Ectodermal cell (in vitro differentiated cells): ENCODE data around the gene RAB3GAP2.
"Not testable (repeated sequence)": the region's sequence is repeated elsewhere in the genome, so short reads cannot be mapped to it uniquely, and the experiment has no call there.

ENCODE experiments used
- H3K27ac ChIP-seq: 2 replicates; pipeline ENCODE4 v1.7.0; 2013; ENCODE audit warnings: mild to moderate bottlenecking, low read depth, low read length; ENCODE audit not compliant: insufficient read depth, poor library complexity, severe bottlenecking
- H3K27me3 ChIP-seq: 2 replicates; pipeline ENCODE4 v1.7.0; 2013; ENCODE audit warnings: mild to moderate bottlenecking, low read length; ENCODE audit not compliant: insufficient read depth, control insufficient read depth, poor library complexity, severe bottlenecking
- H3K36me3 ChIP-seq: one replicate; pipeline ENCODE4 v1.7.0; 2013; ENCODE audit warnings: low read length; ENCODE audit not compliant: control insufficient read depth, insufficient read depth
- H3K4me1 ChIP-seq: one replicate; pipeline ENCODE4 v1.7.0; 2013; ENCODE audit warnings: low read length; ENCODE audit not compliant: control insufficient read depth, insufficient read depth
- H3K4me3 ChIP-seq: 2 replicates; pipeline ENCODE4 v1.7.0; 2013; ENCODE audit warnings: low read depth, low read length, control low read depth; ENCODE audit not compliant: insufficient read depth
- H3K9me3 ChIP-seq: 2 replicates; pipeline ENCODE4 v1.7.0; 2013; ENCODE audit warnings: mild to moderate bottlenecking, low read length, moderate library complexity; ENCODE audit not compliant: control insufficient read depth
- WGBS, 2 experiments: methylation state at CpG; one replicate each; pipeline ENCODE4 v1.1.7; 2013; ENCODE audit warnings: missing lambda C conversion rate in 2 of 2; 5-methylcytosine and 5-hydroxymethylcytosine counted together

RAB3GAP2 gene

GRCh38 chr1:220241072-220241663 is 31.1 kb downstream of the RAB3GAP2 start:
- no peaks in the 10 kb centered on the region for H3K27me3 ChIP-seq
- no peaks in the 10 kb centered on the region for H3K4me1 ChIP-seq
- no peak overlapping the region for H3K4me3 ChIP-seq
- WGBS, 2 experiments, result 83% methylated on average over 1 of the region's 2 CpGs; no CpG with 5 or more reads in 1 of the 2 experiments
- no peaks in the 10 kb centered on the region for H3K9me3 ChIP-seq
- no peaks in the 10 kb centered on the region for H3K36me3 ChIP-seq
- H3K27ac ChIP-seq, result no peak overlapping the region

GRCh38 chr1:220239966-220240365 is 32.3 kb downstream of the RAB3GAP2 start:
- Histone ChIP-seq H3K9me3 (no peaks in the 10 kb centered on the region), H3K4me3 (no peak overlapping the region), H3K4me1 (no peaks in the 10 kb centered on the region), H3K27me3 (no peaks in the 10 kb centered on the region), H3K27ac (no peak overlapping the region), H3K36me3 (no peaks in the 10 kb centered on the region)
- 98 to 100% methylated on average over 3 of the region's 3 CpGs for WGBS, 2 experiments

- Histone ChIP-seq H3K27me3 (no peaks in the 10 kb centered on the region), H3K27ac (no peak overlapping the region), H3K36me3 (no peaks in the 10 kb centered on the region), H3K9me3 (no peaks in the 10 kb centered on the region), H3K4me3 (no peak overlapping the region), H3K4me1 (no peaks in the 10 kb centered on the region)
- 94 to 96% methylated on average over 4 of the region's 5 CpGs for WGBS, 2 experiments
Observed at GRCh38 chr1:220239213-220239612, 33.0 kb downstream of the RAB3GAP2 start.

- 91 to 94% methylated on average over 8 to 9 of the region's 9 CpGs for WGBS, 2 experiments
- H3K36me3 ChIP-seq, H3K27ac ChIP-seq, H3K4me3 ChIP-seq, H3K9me3 ChIP-seq, H3K27me3 ChIP-seq, H3K4me1 ChIP-seq: not testable (repeated sequence)
Observed at GRCh38 chr1:220236278-220236677, 36.0 kb downstream of the RAB3GAP2 start.

GRCh38 chr1:220235462-220235861 is 36.8 kb downstream of the RAB3GAP2 start:
- Histone ChIP-seq H3K27me3 (no peaks in the 10 kb centered on the region), H3K27ac (no peak overlapping the region), H3K4me1 (no peaks in the 10 kb centered on the region), H3K4me3 (no peak overlapping the region), H3K36me3 (no peaks in the 10 kb centered on the region), H3K9me3 (no peaks in the 10 kb centered on the region)
- no CpG with 5 or more reads among the region's 1 CpG for WGBS, 2 experiments

- Histone ChIP-seq H3K27ac (no peak overlapping the region), H3K4me3 (no peak overlapping the region), H3K27me3 (no peaks in the 10 kb centered on the region), H3K9me3 (no peaks in the 10 kb centered on the region), H3K4me1 (no peaks in the 10 kb centered on the region), H3K36me3 (no peaks in the 10 kb centered on the region)
- 95 to 100% methylated on average over 3 of the region's 3 CpGs for WGBS, 2 experiments
Observed at GRCh38 chr1:220233927-220234326, 38.3 kb downstream of the RAB3GAP2 start.

- WGBS, 2 experiments, result 85 to 93% methylated on average over 2 of the region's 2 CpGs
- Histone ChIP-seq H3K27ac (no peak overlapping the region), H3K36me3 (no peaks in the 10 kb centered on the region), H3K4me1 (no peaks in the 10 kb centered on the region), H3K27me3 (no peaks in the 10 kb centered on the region), H3K4me3 (no peak overlapping the region), H3K9me3 (no peaks in the 10 kb centered on the region)
Observed at GRCh38 chr1:220229771-220230170, 42.5 kb downstream of the RAB3GAP2 start.

GRCh38 chr1:220227393-220227792 is 44.9 kb downstream of the RAB3GAP2 start:
- H3K4me1 ChIP-seq, result no peaks in the 10 kb centered on the region
- H3K36me3 ChIP-seq, result no peaks in the 10 kb centered on the region
- 89 to 93% methylated on average over 4 of the region's 4 CpGs for WGBS, 2 experiments
- no peak overlapping the region for H3K4me3 ChIP-seq
- no peak overlapping the region for H3K27ac ChIP-seq
- H3K9me3 ChIP-seq, result no peaks in the 10 kb centered on the region
- no peaks in the 10 kb centered on the region for H3K27me3 ChIP-seq

GRCh38 chr1:220226752-220227151 is 45.5 kb downstream of the RAB3GAP2 start:
- no peaks in the 10 kb centered on the region for H3K27me3 ChIP-seq
- WGBS, 2 experiments, result 88 to 95% methylated on average over 3 of the region's 3 CpGs
- H3K9me3 ChIP-seq, result no peaks in the 10 kb centered on the region
- H3K36me3 ChIP-seq, result no peaks in the 10 kb centered on the region
- no peak overlapping the region for H3K27ac ChIP-seq
- H3K4me3 ChIP-seq, result no peak overlapping the region
- no peaks in the 10 kb centered on the region for H3K4me1 ChIP-seq

- H3K27ac ChIP-seq, result no peak overlapping the region
- H3K27me3 ChIP-seq, result no peaks in the 10 kb centered on the region
- H3K36me3 ChIP-seq, result no peaks in the 10 kb centered on the region
Observed at GRCh38 chr1:220225957-220226356, 46.3 kb downstream of the RAB3GAP2 start.

GRCh38 chr1:220224611-220225124 is 47.6 kb downstream of the RAB3GAP2 start:
- no peaks in the 10 kb centered on the region for H3K4me1 ChIP-seq
- H3K27ac ChIP-seq, result no peak overlapping the region
- no peak overlapping the region for H3K4me3 ChIP-seq
- no peaks in the 10 kb centered on the region for H3K36me3 ChIP-seq
- 100% methylated on average over 1 of the region's 1 CpG for WGBS, 2 experiments
- H3K27me3 ChIP-seq, result no peaks in the 10 kb centered on the region
- H3K9me3 ChIP-seq, result no peaks in the 10 kb centered on the region

More at GRCh38 chr1:220225957-220226356, 46.3 kb downstream of the RAB3GAP2 start:
- Histone ChIP-seq H3K4me3 (no peak overlapping the region), H3K9me3 (no peaks in the 10 kb centered on the region), H3K4me1 (no peaks in the 10 kb centered on the region)
